Spleen (tissue), 13 donors: ENCODE results near the gene SNX8. TPM values are rescaled to one million over a fixed set of nuclear protein-coding genes. Genes with fewer than 3 reads are reported as not detected.

ENCODE experiments used
- DNase-seq: peaks from one replicate; pipeline ENCODE4 v3.0.0-alpha.2; 2020
- H3K27ac ChIP-seq, 8 donors: fragments of 200-600 bp; sonication (generic) in 7 of 8; 1 replicate in 4 of 8; 2 replicates in 4 of 8; pipeline versions ENCODE4 v1.5.0 to v1.8.0; 2016 to 2021; ENCODE audit warnings: inconsistent platforms in 4 of 8, mild to moderate bottlenecking in 4 of 8, moderate library complexity in 1 of 8
- H3K27me3 ChIP-seq, 7 donors: fragments of 200-600 bp; sonication (generic) in 6 of 7; replicated peaks in 1 of 7; 1 replicate in 4 of 7; 2 replicates in 3 of 7; pipeline versions ENCODE4 v1.5.0 to v1.8.0; 2016 to 2021; ENCODE audit warnings: inconsistent platforms in 3 of 7, mild to moderate bottlenecking in 1 of 7
- H3K36me3 ChIP-seq, 6 donors: fragments of 200-600 bp; sonication (generic) in 5 of 6; 1 replicate in 4 of 6; 2 replicates in 2 of 6; pipeline versions ENCODE4 v1.5.0 to v1.8.0; 2016 to 2021; ENCODE audit warnings: inconsistent platforms in 2 of 6
- H3K4me1 ChIP-seq, 6 donors: fragments of 200-600 bp; sonication (generic) in 5 of 6; 1 replicate in 3 of 6; 2 replicates in 3 of 6; pipeline versions ENCODE4 v1.5.0 to v1.8.0; 2016 to 2021; ENCODE audit warnings: inconsistent platforms in 3 of 6
- H3K4me3 ChIP-seq, 8 donors: fragments of 200-600 bp; sonication (generic) in 7 of 8; 1 replicate in 4 of 8; 2 replicates in 4 of 8; pipeline versions ENCODE4 v1.5.0 to v1.8.0; 2016 to 2021; ENCODE audit warnings: inconsistent platforms in 4 of 8, mild to moderate bottlenecking in 4 of 8, moderate library complexity in 2 of 8
- H3K9me3 ChIP-seq, 8 donors: fragments of 200-600 bp; sonication (generic) in 7 of 8; 1 replicate in 4 of 8; 2 replicates in 4 of 8; pipeline versions ENCODE4 v1.5.0 to v1.8.0; 2016 to 2021; ENCODE audit warnings: inconsistent platforms in 4 of 8
- CTCF ChIP-seq, 11 experiments: fragments of 200-600 bp in 7 of 11; fragments of 450-650 bp in 4 of 11; sonication (generic) in 4 of 11; IDR thresholded peaks in 8 of 11; conservative IDR thresholded peaks in 3 of 11; 1 replicate in 7 of 11; 2 replicates in 4 of 11; pipeline versions ENCODE4 v1.4.0 to v1.8.0; 2016 to 2021; ENCODE audit warnings: antibody characterized with exemption in 11 of 11, inconsistent platforms in 4 of 11, mild to moderate bottlenecking in 1 of 11
- POLR2A ChIP-seq, 3 donors: fragments of 450-650 bp; IDR thresholded peaks; one replicate each; pipeline ENCODE4 v1.5.1; 2017; ENCODE audit warnings: antibody characterized with exemption in 3 of 3, mild to moderate bottlenecking in 1 of 3
- POLR2AphosphoS5 ChIP-seq, 3 donors: sonication (generic); formaldehyde crosslinking; IDR thresholded peaks; one replicate each; pipeline ENCODE4 v1.5.1; 2017; ENCODE audit warnings: antibody characterized with exemption in 3 of 3
- WGBS, 5 donors: extraction: QIAGEN DNeasy Blood & Tissue Kit in 3 of 5; methylation state at CpG; one replicate each; pipeline versions ENCODE4 v1.1.5 to v1.1.7; 2013 to 2018; 5-methylcytosine and 5-hydroxymethylcytosine counted together
- intact Hi-C: fragments of 100-400 bp; cut with DNase I; formaldehyde crosslinking; loops from one replicate; pipeline ENCODE4 v1.15.0; 2023; ENCODE audit warnings: low total_unique reads
- long read RNA-seq, 2 donors: transcript quantifications; one replicate each; lab custom pipeline, GENCODE V29; 2026
- polyA plus RNA-seq, 3 donors: library from polyadenylated mRNA; stranded (reverse); fragments of 200-250 nt; gene quantifications; one replicate each; pipeline ENCODE4 v1.2.1, GENCODE V29; 2013
- total RNA-seq, 7 donors: library from RNA; depleted of rRNA in 3 of 7; stranded (reverse); fragments of >200 nt in 3 of 7; fragmentation: NEBNext Ultra II Directional in 4 of 7; extraction: Animal tissue kit (Norgen Biotek cat#: 25700) in 4 of 7; gene quantifications; one replicate each; pipeline versions ENCODE4 v1.1.0 to v1.2.1, GENCODE V29; 2016 to 2021
- donor health status: healthy with polysubstance abuse.
- donor health status: DM: no; HTN: no; CAD: no; lungs with moderate emphysema.
- donor health status: DM: no; HTN: no; CAD: no.
- donor health status: Bipolar disorder and iron deficiency.
- donor health status: healthy.
- donor health status: DM: no; HTN: no; CAD: no.
- donor health status: DM: yes; HTN: yes; CAD: no.

SNX8 gene
- total RNA-seq (100 to 1,000 TPM in 2 of 7 donors, 10 to 100 TPM in 5; 74.0 to 196 (median 93.6) TPM), polyA plus RNA-seq (10 to 100 TPM; 48.8 to 63.8 (median 52.1) TPM)
- long read RNA-seq, donor 1, full-length matches to known transcripts = 9 of 9 reads
- long read RNA-seq, donor 1, partial matches to known transcripts = 0 of 9 reads
- long read RNA-seq, donor 1, other reads (novel, unspliced or antisense) = 0 of 9 reads
- long read RNA-seq, donor 2, full-length matches to known transcripts = 3 of 13 reads
- long read RNA-seq, donor 2, partial matches to known transcripts = 0 of 13 reads
- long read RNA-seq, donor 2, other reads (novel, unspliced or antisense) = 10 of 13 reads

- WGBS, 5 donors = 0 to 3% (median 1%) methylated on average over 23 to 78 of the region's 78 CpGs
- intact Hi-C loops = loop anchor here (5.0 kb wide), 1 partner anchor 67 kb away; no protein-coding TSS in a partner anchor
- H3K36me3 ChIP-seq = peaks cover 0 to 7% (median 2%) of the 10 kb centered on the region in 6 donors
- peak within 1 kb of the TSS; percentile 93 to 98 (median 96) for H3K27ac ChIP-seq
- H3K4me1 ChIP-seq = peaks cover 14 to 79% (median 52%) of the 10 kb centered on the region in 6 donors
- H3K9me3 ChIP-seq = no peaks in the 10 kb centered on the region
- TF ChIP-seq POLR2A (IDR thresholded peaks at IDR 0.05) = peak in 1 of 3 donors; percentile 60
- TF ChIP-seq POLR2AphosphoS5 (IDR thresholded peaks at IDR 0.05) = peak; percentile 84 to 93 (median 90)
- TF ChIP-seq CTCF (IDR thresholded peaks at IDR 0.05 in 8 of 11, conservative IDR thresholded peaks at IDR 0.05 in 3 of 11) = peak in 5 of 11 experiments; percentile 18 to 30 (median 19)
- DNase-seq = peak; percentile 98
- peak within 1 kb of the TSS; percentile 72 to 97 (median 85) for H3K4me3 ChIP-seq
- no peaks in the 10 kb centered on the region for H3K27me3 ChIP-seq
These were observed at the start of gene SNX8 for GRCh38 chr7:2314209-2314955. Gene SNX8 (minus strand): TSS chr7:2314441. CDS start chr7:2314421, 20 bp downstream.

- Histone ChIP-seq H3K36me3 (peaks cover 11 to 100% (median 75%) of the 10 kb centered on the region in 6 donors), H3K4me3 (no peak overlapping the region), H3K4me1 (peaks cover 14 to 42% (median 29%) of the 10 kb centered on the region in 6 donors), H3K27me3 (no peaks in the 10 kb centered on the region), H3K27ac (no peak overlapping the region), H3K9me3 (no peaks in the 10 kb centered on the region)
- 90 to 93% (median 92%) methylated on average over 22 to 27 of the region's 27 CpGs for WGBS, 5 donors
- TF ChIP-seq POLR2AphosphoS5 (IDR thresholded peaks at IDR 0.05) (peak in 1 of 3 donors; percentile 26), POLR2A (IDR thresholded peaks at IDR 0.05) (no peak)
- intact Hi-C loops = no loop called here
- DNase-seq = no peak
These were observed 48.3 kb upstream of the SNX8 start for GRCh38 chr7:2362385-2363088.

- peaks cover 24 to 60% (median 47%) of the 10 kb centered on the region in 6 donors for H3K4me1 ChIP-seq
- no peaks in the 10 kb centered on the region for H3K27me3 ChIP-seq
- H3K27ac ChIP-seq = no peak overlapping the region
- DNase-seq = no peak
- peaks cover 11 to 93% (median 57%) of the 10 kb centered on the region in 6 donors for H3K36me3 ChIP-seq
- no peak overlapping the region for H3K4me3 ChIP-seq
- WGBS, 5 donors = 85 to 95% (median 88%) methylated on average over 6 of the region's 6 CpGs
- TF ChIP-seq CTCF (IDR thresholded peaks at IDR 0.05 in 8 of 11, conservative IDR thresholded peaks at IDR 0.05 in 3 of 11) = no peak
- TF ChIP-seq POLR2A (IDR thresholded peaks at IDR 0.05) = no peak
- no peak for TF ChIP-seq POLR2AphosphoS5 (IDR thresholded peaks at IDR 0.05)
- no peaks in the 10 kb centered on the region for H3K9me3 ChIP-seq
- intact Hi-C loops = no loop called here
These were observed 46.6 kb upstream of the SNX8 start for GRCh38 chr7:2360796-2361195.

- intact Hi-C loops = no loop called here
- Histone ChIP-seq H3K4me3 (no peak overlapping the region), H3K36me3 (peaks cover 11 to 81% (median 45%) of the 10 kb centered on the region in 6 donors), H3K9me3 (no peaks in the 10 kb centered on the region), H3K4me1 (peaks cover 25 to 67% (median 52%) of the 10 kb centered on the region in 6 donors), H3K27me3 (no peaks in the 10 kb centered on the region), H3K27ac (peak overlapping the region in 1 of 8 donors; percentile 15)
- 82 to 88% (median 87%) methylated on average over 11 of the region's 11 CpGs for WGBS, 5 donors
- TF ChIP-seq POLR2AphosphoS5 (IDR thresholded peaks at IDR 0.05) (no peak), POLR2A (IDR thresholded peaks at IDR 0.05) (no peak), CTCF (IDR thresholded peaks at IDR 0.05 in 8 of 11, conservative IDR thresholded peaks at IDR 0.05 in 3 of 11) (no peak)
- no peak for DNase-seq
These were observed 45.4 kb upstream of the SNX8 start for GRCh38 chr7:2359610-2360009.
